Measurements from ENCODE around the gene HPS6. TPM values are rescaled to one million over a fixed set of nuclear protein-coding genes. Genes with fewer than 3 reads are reported as not detected.

The HPS6 gene
- total RNA-seq, 1 donor from 2014 or later, result 24.5 TPM

- H3K4me3 Mint-ChIP-seq, result no peak overlapping the region
- H3K27ac Mint-ChIP-seq, result no peak overlapping the region
- no peaks in the 10 kb centered on the region for H3K9me3 Mint-ChIP-seq
- no peaks in the 10 kb centered on the region for H3K27me3 Mint-ChIP-seq (ENCODE audit: insufficient read depth)
- DNase-seq (ENCODE audit: low spot score), result no peak
- intact Hi-C loops (cut with micrococcal nuclease), result no loop called here
- no peaks in the 10 kb centered on the region for H3K36me3 Mint-ChIP-seq (ENCODE audit: low read depth)
- H3K4me1 Mint-ChIP-seq (ENCODE audit: low read depth), result no peaks in the 10 kb centered on the region
These were observed 21.0 kb downstream of the HPS6 start for GRCh38 chr10:102086196-102086595.

GRCh38 chr10:102090772-102091171 is 25.6 kb downstream of the HPS6 start:
- no peaks in the 10 kb centered on the region for H3K27me3 Mint-ChIP-seq (ENCODE audit: insufficient read depth)
- intact Hi-C loops (cut with micrococcal nuclease), result no loop called here
- no peaks in the 10 kb centered on the region for H3K9me3 Mint-ChIP-seq
- DNase-seq (ENCODE audit: low spot score), result no peak
- H3K27ac Mint-ChIP-seq, result no peak overlapping the region
- H3K4me1 Mint-ChIP-seq (ENCODE audit: low read depth), result no peaks in the 10 kb centered on the region
- no peak overlapping the region for H3K4me3 Mint-ChIP-seq
- no peaks in the 10 kb centered on the region for H3K36me3 Mint-ChIP-seq (ENCODE audit: low read depth)

GRCh38 chr10:102096449-102096848 is 31.3 kb downstream of the HPS6 start:
- no peak for DNase-seq (ENCODE audit: low spot score)
- H3K27ac Mint-ChIP-seq, result no peak overlapping the region
- no peaks in the 10 kb centered on the region for H3K9me3 Mint-ChIP-seq
- intact Hi-C loops (cut with micrococcal nuclease), result no loop called here
- H3K27me3 Mint-ChIP-seq (ENCODE audit: insufficient read depth), result no peaks in the 10 kb centered on the region
- H3K4me1 Mint-ChIP-seq (ENCODE audit: low read depth), result no peaks in the 10 kb centered on the region
- peaks cover 7% of the 10 kb centered on the region for H3K36me3 Mint-ChIP-seq (ENCODE audit: low read depth)
- H3K4me3 Mint-ChIP-seq, result no peak overlapping the region

DNA sequence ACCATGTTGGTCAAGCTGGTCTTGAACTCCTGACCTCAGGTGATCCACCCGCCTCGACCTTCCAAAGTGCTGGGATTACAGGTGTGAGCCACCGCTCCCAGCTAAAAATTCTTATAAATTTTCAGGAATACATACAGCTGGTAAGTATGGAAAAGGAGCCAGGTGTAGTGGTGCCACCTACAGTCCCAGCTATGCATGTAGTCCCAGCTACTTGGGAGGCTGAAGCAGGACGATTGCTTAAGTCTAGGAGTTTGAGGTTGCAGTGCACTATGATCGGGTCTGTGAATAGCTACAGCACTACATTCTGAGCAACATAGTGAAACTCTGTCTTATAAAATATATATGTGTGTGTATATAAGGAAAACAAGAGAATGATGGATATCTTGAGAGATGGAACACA is 36.0 kb downstream of the HPS6 start:
- Mint-ChIP-seq H3K4me3 (no peak overlapping the region), H3K27me3 (ENCODE audit: insufficient read depth) (no peaks in the 10 kb centered on the region), H3K4me1 (ENCODE audit: low read depth) (peaks cover 10% of the 10 kb centered on the region), H3K27ac (no peak overlapping the region), H3K36me3 (ENCODE audit: low read depth) (peaks cover 17% of the 10 kb centered on the region), H3K9me3 (no peaks in the 10 kb centered on the region)
- intact Hi-C loops (cut with micrococcal nuclease), result no loop called here
- DNase-seq (ENCODE audit: low spot score), result no peak

- H3K4me1 Mint-ChIP-seq (ENCODE audit: low read depth), result peaks cover 10% of the 10 kb centered on the region
- no peaks in the 10 kb centered on the region for H3K27me3 Mint-ChIP-seq (ENCODE audit: insufficient read depth)
- intact Hi-C loops (cut with micrococcal nuclease), result no loop called here
- peaks cover 20% of the 10 kb centered on the region for H3K36me3 Mint-ChIP-seq (ENCODE audit: low read depth)
- H3K4me3 Mint-ChIP-seq, result no peak overlapping the region
- no peaks in the 10 kb centered on the region for H3K9me3 Mint-ChIP-seq
- DNase-seq (ENCODE audit: low spot score), result no peak
- no peak overlapping the region for H3K27ac Mint-ChIP-seq
These were observed 37.3 kb downstream of the HPS6 start for GRCh38 chr10:102102421-102102820.

DNA sequence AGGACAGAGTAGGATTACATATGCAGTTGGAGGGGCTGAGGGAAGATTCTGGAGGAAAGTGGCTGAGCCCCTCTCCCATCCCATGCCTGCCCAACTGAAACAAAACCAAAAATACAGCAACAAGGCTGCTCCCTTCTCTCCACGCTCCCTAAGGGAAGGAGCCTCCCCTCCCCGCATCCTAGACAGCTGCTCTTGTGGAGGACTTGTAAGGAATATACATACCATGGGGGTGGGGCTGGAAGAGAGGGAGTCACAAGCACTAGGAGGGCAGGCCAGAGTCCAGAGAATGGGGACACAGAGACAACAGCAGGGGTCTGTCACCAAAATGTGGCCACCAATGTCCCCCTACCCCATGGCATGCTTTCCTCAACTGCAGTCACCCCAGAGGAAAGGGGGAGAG is 41.8 kb downstream of the HPS6 start:
- intact Hi-C loops (cut with micrococcal nuclease), result no loop called here
- Mint-ChIP-seq H3K4me1 (ENCODE audit: low read depth) (peaks cover 24% of the 10 kb centered on the region), H3K27me3 (ENCODE audit: insufficient read depth) (no peaks in the 10 kb centered on the region), H3K27ac (no peak overlapping the region), H3K36me3 (ENCODE audit: low read depth) (peaks cover 40% of the 10 kb centered on the region), H3K4me3 (no peak overlapping the region), H3K9me3 (no peaks in the 10 kb centered on the region)
- no peak for DNase-seq (ENCODE audit: low spot score)

DNA sequence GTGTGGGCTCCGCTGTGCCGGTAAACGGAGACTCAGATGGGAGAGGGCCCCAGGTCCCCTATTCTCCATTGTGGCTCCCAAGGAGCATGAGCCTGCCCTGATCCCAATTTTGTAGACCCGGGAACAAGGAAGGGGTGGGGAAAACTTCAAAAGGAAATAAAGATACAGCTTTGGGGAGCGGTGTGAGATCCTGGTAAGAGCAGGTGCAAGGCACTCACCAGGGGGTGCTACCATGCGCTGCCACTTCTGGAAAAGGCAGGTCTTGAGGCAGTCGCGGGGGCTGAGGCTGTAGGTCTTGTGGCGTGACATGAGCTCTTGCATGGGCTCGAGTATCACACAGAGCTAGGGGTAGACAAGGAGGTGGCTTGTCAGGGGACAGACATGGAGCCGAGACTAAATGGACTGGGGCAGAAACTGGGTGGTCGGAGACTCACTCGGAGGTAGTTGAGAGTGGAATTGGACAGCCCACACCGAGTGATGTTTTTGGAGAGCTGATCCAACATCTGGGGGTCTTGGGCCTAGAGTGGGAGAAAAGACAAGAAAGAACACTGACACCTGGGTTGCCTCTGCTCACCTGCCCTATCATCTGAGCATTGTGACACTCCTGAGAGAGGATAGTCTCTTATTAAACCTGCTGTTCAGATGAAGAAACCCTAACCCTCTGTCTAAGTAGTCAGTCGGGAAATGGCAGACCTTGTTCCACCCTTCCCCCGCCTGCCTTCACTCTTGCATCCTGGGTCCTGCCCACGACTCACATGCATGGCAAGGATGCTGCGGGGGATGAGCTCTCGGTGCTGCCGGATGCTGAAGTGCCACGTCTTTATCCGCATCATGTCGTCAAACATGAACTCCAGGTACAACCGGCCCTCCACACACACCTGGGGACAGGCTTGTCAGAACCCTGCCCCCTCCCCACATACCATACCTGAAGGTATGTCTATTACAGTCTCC is 44.3 kb downstream of the HPS6 start:
- DNase-seq (ENCODE audit: low spot score), result no peak
- intact Hi-C loops (cut with micrococcal nuclease), result no loop called here
- Mint-ChIP-seq H3K9me3 (no peaks in the 10 kb centered on the region), H3K27me3 (ENCODE audit: insufficient read depth) (no peaks in the 10 kb centered on the region), H3K27ac (no peak overlapping the region), H3K36me3 (ENCODE audit: low read depth) (peaks cover 39% of the 10 kb centered on the region), H3K4me3 (no peak overlapping the region), H3K4me1 (ENCODE audit: low read depth) (peaks cover 43% of the 10 kb centered on the region)

GRCh38 chr10:102111276-102111675 is 46.1 kb downstream of the HPS6 start:
- Mint-ChIP-seq H3K36me3 (ENCODE audit: low read depth) (peaks cover 30% of the 10 kb centered on the region), H3K27me3 (ENCODE audit: insufficient read depth) (no peaks in the 10 kb centered on the region), H3K27ac (no peak overlapping the region), H3K9me3 (no peaks in the 10 kb centered on the region), H3K4me3 (no peak overlapping the region), H3K4me1 (ENCODE audit: low read depth) (peaks cover 50% of the 10 kb centered on the region)
- intact Hi-C loops (cut with micrococcal nuclease), result no loop called here
- no peak for DNase-seq (ENCODE audit: low spot score)

DNA sequence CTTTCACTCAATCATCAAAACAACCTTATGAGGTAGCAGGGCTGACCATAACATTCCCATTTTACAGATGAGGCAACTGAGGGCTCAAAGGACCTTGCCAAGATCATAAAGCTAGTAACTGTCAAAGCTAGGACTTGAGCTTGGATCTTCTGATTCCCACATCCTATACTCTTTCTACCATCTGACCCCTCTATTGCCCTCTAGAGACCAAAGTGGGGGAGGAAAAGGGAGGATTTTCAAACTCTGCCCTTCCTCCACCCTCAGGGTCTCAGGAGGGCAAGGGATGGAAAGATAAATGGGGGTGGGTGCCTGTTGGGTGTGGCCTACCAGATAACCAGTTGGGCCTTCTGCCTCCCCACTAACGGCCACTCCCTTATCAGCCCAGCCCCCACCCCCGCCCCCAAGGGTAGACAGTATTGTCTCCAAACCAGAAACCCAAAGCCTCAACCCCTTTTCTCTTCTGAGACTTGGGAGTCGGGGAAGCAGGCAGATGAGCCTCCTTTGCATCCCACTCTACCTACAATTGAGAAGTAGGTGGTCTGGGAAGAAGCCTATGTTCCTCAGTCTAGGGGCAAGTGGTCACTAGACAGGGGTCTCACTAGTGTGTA is 47.2 kb downstream of the HPS6 start:
- intact Hi-C loops (cut with micrococcal nuclease), result no loop called here
- Mint-ChIP-seq H3K36me3 (ENCODE audit: low read depth) (peaks cover 28% of the 10 kb centered on the region), H3K27me3 (ENCODE audit: insufficient read depth) (no peaks in the 10 kb centered on the region), H3K4me3 (no peak overlapping the region), H3K4me1 (ENCODE audit: low read depth) (peaks cover 60% of the 10 kb centered on the region), H3K9me3 (no peaks in the 10 kb centered on the region), H3K27ac (peak overlapping the region; percentile 69)
- DNase-seq (ENCODE audit: low spot score), result no peak

- Mint-ChIP-seq H3K36me3 (ENCODE audit: low read depth) (peaks cover 25% of the 10 kb centered on the region), H3K4me1 (ENCODE audit: low read depth) (peaks cover 71% of the 10 kb centered on the region), H3K9me3 (no peaks in the 10 kb centered on the region), H3K27ac (peak overlapping the region; percentile 69), H3K4me3 (peak overlapping the region; percentile 85), H3K27me3 (ENCODE audit: insufficient read depth) (no peaks in the 10 kb centered on the region)
- intact Hi-C loops (cut with micrococcal nuclease), result no loop called here
- no peak for DNase-seq (ENCODE audit: low spot score)
These were observed 48.3 kb downstream of the HPS6 start for GRCh38 chr10:102113261-102113955.

GRCh38 chr10:102113956-102114857 is 49.1 kb downstream of the HPS6 start:
- intact Hi-C loops (cut with micrococcal nuclease), result loop anchor here (2.0 kb wide), 3 partner anchors 41 to 295 kb away; partner anchors contain the start of genes HPS6 and OGA
- no peak for DNase-seq (ENCODE audit: low spot score)
- H3K36me3 Mint-ChIP-seq (ENCODE audit: low read depth), result peaks cover 18% of the 10 kb centered on the region

More at GRCh38 chr10:102113956-102114857, 49.1 kb downstream of the HPS6 start:
- Mint-ChIP-seq H3K9me3 (no peaks in the 10 kb centered on the region), H3K4me1 (ENCODE audit: low read depth) (peaks cover 76% of the 10 kb centered on the region), H3K27ac (peak overlapping the region; percentile 98), H3K4me3 (peak overlapping the region; percentile 85), H3K27me3 (ENCODE audit: insufficient read depth) (no peaks in the 10 kb centered on the region)
